Right forelimb (tissue), 1 donor: ENCODE measurements around the gene EIF4A3.
"Not testable (repeated sequence)": the region's sequence is repeated elsewhere in the genome, so short reads cannot be mapped to it uniquely, and the experiment has no call there.

Experiments used
- DNase-seq: peaks from one replicate; pipeline ENCODE4 v3.0.0-alpha.2; 2018

Gene EIF4A3

GRCh38 chr17:80099291-80100034 is 47.5 kb downstream of the EIF4A3 start:
- DNase-seq: no peak

GRCh38 chr17:80097844-80098691 is 48.9 kb downstream of the EIF4A3 start:
- no peak for DNase-seq

GRCh38 chr17:80097127-80097621 is 49.8 kb downstream of the EIF4A3 start:
- no peak for DNase-seq

GRCh38 chr17:80096561-80097021 is 50.3 kb downstream of the EIF4A3 start:
- no peak for DNase-seq

- DNase-seq: no peak
Observed at GRCh38 chr17:80095844-80096475, 51.0 kb downstream of the EIF4A3 start.

GRCh38 chr17:80095038-80095843 is 51.7 kb downstream of the EIF4A3 start:
- no peak for DNase-seq

- no peak for DNase-seq
Observed at GRCh38 chr17:80092959-80093358, 54.0 kb downstream of the EIF4A3 start.

GRCh38 chr17:80091376-80091775 is 55.6 kb downstream of the EIF4A3 start:
- no peak for DNase-seq

- not testable (repeated sequence) for DNase-seq
Observed at GRCh38 chr17:80090164-80090563, 56.8 kb downstream of the EIF4A3 start.

GRCh38 chr17:80089762-80090161 is 57.2 kb downstream of the EIF4A3 start:
- no peak for DNase-seq

GRCh38 chr17:80087346-80088265 is 59.3 kb downstream of the EIF4A3 start:
- DNase-seq: no peak

- DNase-seq: no peak
Observed at GRCh38 chr17:80086616-80087015, 60.3 kb downstream of the EIF4A3 start.

GRCh38 chr17:80086081-80086480 is 60.8 kb downstream of the EIF4A3 start:
- DNase-seq: no peak

- no peak for DNase-seq
Observed at GRCh38 chr17:80084773-80085172, 62.2 kb downstream of the EIF4A3 start.
